AG04449 (cell line): ENCODE results near the gene SLX9.

Source experiments
- CTCF ChIA-PET: fragments of 350-600 bp; formaldehyde crosslinking; extraction: SDS; loops from one replicate; lab custom pipeline; 2021; ENCODE audit warnings: antibody characterized with exemption; lab: Yijun Ruan, JAX
- POLR2A ChIA-PET: fragments of 400-600, 350-600 bp; formaldehyde crosslinking; extraction: SDS; loops from one replicate; lab custom pipeline; 2020; ENCODE audit warnings: antibody characterized with exemption, inconsistent platforms; lab: Yijun Ruan, JAX
- DNase-seq: peaks from one replicate; pipeline ENCODE4 v3.0.0-alpha.2; 2010; ENCODE audit warnings: low read depth, low spot score
- H3K4me3 ChIP-seq: 2 replicates; pipeline ENCODE4 v1.5.1; 2011; ENCODE audit warnings: low read depth, mild to moderate bottlenecking, control low read depth, low read length
- TF ChIP-seq, protein P1 (sequence below): IDR thresholded peaks from one replicate; pipeline ENCODE4 v1.5.1; 2011; ENCODE audit warnings: mild to moderate bottlenecking, moderate library complexity, low read length, control low read depth, inconsistent platforms; ENCODE audit not compliant: insufficient read depth; ENCODE audit errors: missing control alignments

The SLX9 gene

DNA sequence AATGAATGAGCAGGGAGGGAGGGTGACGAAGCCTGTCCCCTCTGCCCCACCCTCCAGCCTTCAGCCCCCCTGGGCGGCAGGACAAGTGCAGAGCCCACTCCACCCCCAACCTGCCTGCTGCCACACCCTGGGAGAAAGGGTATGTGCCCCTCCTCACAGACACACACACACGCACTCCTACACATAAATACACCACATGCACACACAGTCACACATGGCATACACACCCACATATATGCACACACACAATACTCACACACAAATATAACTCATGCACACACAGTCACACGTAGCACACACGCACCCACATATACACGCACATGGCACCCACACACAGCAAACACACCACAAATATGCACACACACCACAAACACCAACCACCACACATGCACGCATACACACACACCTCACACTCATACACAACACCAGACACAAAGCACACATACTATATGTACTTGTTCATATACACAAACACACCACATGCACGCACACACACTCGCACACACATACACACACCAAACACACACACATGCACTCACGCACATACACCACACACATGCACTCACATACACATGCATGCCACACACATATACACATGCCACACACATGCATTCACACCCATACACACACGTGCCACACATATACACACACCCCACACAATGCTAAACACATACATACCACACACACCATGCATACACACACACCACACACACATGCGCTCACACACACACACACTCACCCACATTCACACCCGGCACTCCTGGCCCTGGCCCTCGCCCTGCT lies 35.5 kb upstream of the SLX9 start:
- ChIA-PET CTCF (no interaction called here), POLR2A (no interaction called here)
- H3K4me3 ChIP-seq: no peak overlapping the region
- DNase-seq: no peak
- TF ChIP-seq, protein P1, sequence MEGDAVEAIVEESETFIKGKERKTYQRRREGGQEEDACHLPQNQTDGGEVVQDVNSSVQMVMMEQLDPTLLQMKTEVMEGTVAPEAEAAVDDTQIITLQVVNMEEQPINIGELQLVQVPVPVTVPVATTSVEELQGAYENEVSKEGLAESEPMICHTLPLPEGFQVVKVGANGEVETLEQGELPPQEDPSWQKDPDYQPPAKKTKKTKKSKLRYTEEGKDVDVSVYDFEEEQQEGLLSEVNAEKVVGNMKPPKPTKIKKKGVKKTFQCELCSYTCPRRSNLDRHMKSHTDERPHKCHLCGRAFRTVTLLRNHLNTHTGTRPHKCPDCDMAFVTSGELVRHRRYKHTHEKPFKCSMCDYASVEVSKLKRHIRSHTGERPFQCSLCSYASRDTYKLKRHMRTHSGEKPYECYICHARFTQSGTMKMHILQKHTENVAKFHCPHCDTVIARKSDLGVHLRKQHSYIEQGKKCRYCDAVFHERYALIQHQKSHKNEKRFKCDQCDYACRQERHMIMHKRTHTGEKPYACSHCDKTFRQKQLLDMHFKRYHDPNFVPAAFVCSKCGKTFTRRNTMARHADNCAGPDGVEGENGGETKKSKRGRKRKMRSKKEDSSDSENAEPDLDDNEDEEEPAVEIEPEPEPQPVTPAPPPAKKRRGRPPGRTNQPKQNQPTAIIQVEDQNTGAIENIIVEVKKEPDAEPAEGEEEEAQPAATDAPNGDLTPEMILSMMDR: no peak

DNA sequence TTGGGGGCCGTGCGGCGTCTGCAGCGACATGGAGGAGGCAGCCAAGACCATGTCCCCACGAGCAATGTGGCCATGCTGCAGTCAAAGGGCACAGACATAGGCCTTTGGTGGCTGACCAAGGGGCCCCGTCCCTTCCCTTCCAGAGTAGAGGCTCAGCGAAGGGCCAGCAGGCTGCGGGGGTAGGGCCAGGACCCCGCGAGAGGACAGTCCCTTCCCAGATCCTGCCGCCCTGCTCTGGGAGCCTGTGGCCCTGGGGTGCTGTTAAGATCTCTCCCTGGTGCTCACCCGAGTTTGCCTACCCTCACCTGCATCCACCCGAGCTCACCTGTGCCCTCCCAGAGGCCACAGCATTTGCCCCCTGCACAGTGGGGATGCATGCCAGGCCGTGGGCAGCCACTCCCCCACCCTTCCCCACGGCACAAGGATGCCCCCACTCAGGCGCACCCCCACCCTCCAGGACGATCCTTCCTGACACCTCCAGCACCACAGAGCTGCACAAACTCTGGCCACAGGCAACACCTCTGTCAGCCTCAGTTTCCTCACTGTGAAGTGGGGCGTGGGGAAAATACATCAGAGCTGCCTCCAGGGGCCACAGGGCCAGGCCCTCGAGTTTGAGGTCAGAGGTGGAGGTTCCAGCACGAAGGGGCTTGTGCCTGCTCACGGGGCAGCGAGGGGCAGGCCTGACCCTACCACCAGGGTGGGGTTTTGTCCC lies 34.7 kb upstream of the SLX9 start:
- TF ChIP-seq, protein P1: no peak
- CTCF ChIA-PET: interaction anchor here (1.7 kb wide), 1 partner anchor 12 kb away, joined by 11 read pairs; no protein-coding TSS in a partner anchor
- no peak overlapping the region for H3K4me3 ChIP-seq
- DNase-seq: no peak
- POLR2A ChIA-PET: no interaction called here

DNA sequence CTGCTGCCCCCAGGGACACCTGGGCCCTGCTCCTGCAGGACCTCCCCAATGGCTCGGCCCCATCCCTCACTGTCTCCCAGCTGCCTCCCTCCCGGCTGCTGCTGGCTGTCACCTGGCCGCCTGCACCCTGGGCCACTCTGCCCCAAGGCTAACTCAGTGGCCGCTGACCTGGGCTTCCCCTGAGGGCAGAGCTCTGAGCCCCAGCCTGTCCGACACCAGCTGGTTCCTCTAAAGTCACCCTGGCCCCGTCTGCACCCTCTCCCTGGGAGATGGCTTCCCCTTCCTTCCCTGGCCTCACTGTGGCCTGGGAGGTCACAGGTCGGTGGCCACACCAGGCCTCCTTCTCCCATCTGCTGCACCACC lies 34.1 kb upstream of the SLX9 start:
- H3K4me3 ChIP-seq: no peak overlapping the region
- DNase-seq: no peak
- ChIA-PET CTCF (interaction anchor here (1.7 kb wide), 1 partner anchor 12 kb away, joined by 11 read pairs; no protein-coding TSS in a partner anchor), POLR2A (no interaction called here)
- TF ChIP-seq, protein P1: no peak

GRCh38 chr21:44907225-44907965 lies 32.4 kb upstream of the SLX9 start:
- TF ChIP-seq, protein P1: no peak
- ChIA-PET POLR2A (no interaction called here), CTCF (interaction anchor here (0.6 to 2.2 kb wide), 6 partner anchors 7 to 108 kb away, joined by 3 to 11 read pairs (median 4); no protein-coding TSS in a partner anchor)
- DNase-seq: no peak
- H3K4me3 ChIP-seq: no peak overlapping the region

- TF ChIP-seq, protein P1: no peak
- no peak overlapping the region for H3K4me3 ChIP-seq
- no peak for DNase-seq
- ChIA-PET POLR2A (no interaction called here), CTCF (interaction anchor here (0.6 to 2.2 kb wide), 4 partner anchors 12 to 109 kb away, joined by 3 to 8 read pairs (median 4); no protein-coding TSS in a partner anchor)
Measured at GRCh38 chr21:44907966-44908895, 31.6 kb upstream of the SLX9 start.
